ENCODE measurements around the gene CADPS2. TPM values are rescaled to one million over a fixed set of nuclear protein-coding genes. Genes with fewer than 3 reads are reported as not detected.
"Not testable (repeated sequence)": the region's sequence is repeated elsewhere in the genome, so short reads cannot be mapped to it uniquely, and the experiment has no call there.

CADPS2 gene
- total RNA-seq, 2 donors from 2014 or later: 16.4 to 32.5 TPM

- Histone ChIP-seq H3K9me3 (no peaks in the 10 kb centered on the region), H3K27ac (no peak overlapping the region), H3K27me3 (replicated peaks; ENCODE audit: insufficient read depth) (no peaks in the 10 kb centered on the region), H3K4me3 (no peak overlapping the region), H3K4me1 (ENCODE audit: control insufficient read depth in 1 of 2, low read depth in 2 of 2) (no peaks in the 10 kb centered on the region), H3K36me3 (no peaks in the 10 kb centered on the region)
- ATAC-seq (ENCODE audit: insufficient number of reproducible peaks, low FRiP score, low read depth): no peak
- DNase-seq (ENCODE audit: low spot score): no peak
- TF ChIP-seq, protein P1, sequence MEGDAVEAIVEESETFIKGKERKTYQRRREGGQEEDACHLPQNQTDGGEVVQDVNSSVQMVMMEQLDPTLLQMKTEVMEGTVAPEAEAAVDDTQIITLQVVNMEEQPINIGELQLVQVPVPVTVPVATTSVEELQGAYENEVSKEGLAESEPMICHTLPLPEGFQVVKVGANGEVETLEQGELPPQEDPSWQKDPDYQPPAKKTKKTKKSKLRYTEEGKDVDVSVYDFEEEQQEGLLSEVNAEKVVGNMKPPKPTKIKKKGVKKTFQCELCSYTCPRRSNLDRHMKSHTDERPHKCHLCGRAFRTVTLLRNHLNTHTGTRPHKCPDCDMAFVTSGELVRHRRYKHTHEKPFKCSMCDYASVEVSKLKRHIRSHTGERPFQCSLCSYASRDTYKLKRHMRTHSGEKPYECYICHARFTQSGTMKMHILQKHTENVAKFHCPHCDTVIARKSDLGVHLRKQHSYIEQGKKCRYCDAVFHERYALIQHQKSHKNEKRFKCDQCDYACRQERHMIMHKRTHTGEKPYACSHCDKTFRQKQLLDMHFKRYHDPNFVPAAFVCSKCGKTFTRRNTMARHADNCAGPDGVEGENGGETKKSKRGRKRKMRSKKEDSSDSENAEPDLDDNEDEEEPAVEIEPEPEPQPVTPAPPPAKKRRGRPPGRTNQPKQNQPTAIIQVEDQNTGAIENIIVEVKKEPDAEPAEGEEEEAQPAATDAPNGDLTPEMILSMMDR (IDR thresholded peaks at IDR 0.05): no peak
These were observed 196.7 kb downstream of the CADPS2 start for GRCh38 chr7:122689346-122690109.

GRCh38 chr7:122688400-122688998 is 197.8 kb downstream of the CADPS2 start:
- H3K27me3 ChIP-seq (replicated peaks; ENCODE audit: insufficient read depth): no peaks in the 10 kb centered on the region
- no peaks in the 10 kb centered on the region for H3K36me3 ChIP-seq
- DNase-seq (ENCODE audit: low spot score): no peak
- H3K9me3 ChIP-seq: no peaks in the 10 kb centered on the region
- no peak overlapping the region for H3K27ac ChIP-seq
- TF ChIP-seq, protein P1 (IDR thresholded peaks at IDR 0.05): no peak
- no peak for ATAC-seq (ENCODE audit: insufficient number of reproducible peaks, low FRiP score, low read depth)
- no peak overlapping the region for H3K4me3 ChIP-seq
- no peaks in the 10 kb centered on the region for H3K4me1 ChIP-seq (ENCODE audit: control insufficient read depth in 1 of 2, low read depth in 2 of 2)

GRCh38 chr7:122686360-122686878 is 199.8 kb downstream of the CADPS2 start:
- H3K36me3 ChIP-seq: no peaks in the 10 kb centered on the region
- no peaks in the 10 kb centered on the region for H3K9me3 ChIP-seq
- TF ChIP-seq, protein P1 (IDR thresholded peaks at IDR 0.05): no peak
- DNase-seq (ENCODE audit: low spot score) (no peak), ATAC-seq (ENCODE audit: insufficient number of reproducible peaks, low FRiP score, low read depth) (no peak)
- H3K4me1 ChIP-seq (ENCODE audit: control insufficient read depth in 1 of 2, low read depth in 2 of 2): no peaks in the 10 kb centered on the region
- H3K4me3 ChIP-seq: no peak overlapping the region
- no peak overlapping the region for H3K27ac ChIP-seq
- H3K27me3 ChIP-seq (replicated peaks; ENCODE audit: insufficient read depth): no peaks in the 10 kb centered on the region

- Histone ChIP-seq H3K36me3 (no peaks in the 10 kb centered on the region), H3K9me3 (no peaks in the 10 kb centered on the region), H3K4me1 (ENCODE audit: control insufficient read depth in 1 of 2, low read depth in 2 of 2) (no peaks in the 10 kb centered on the region), H3K27me3 (replicated peaks; ENCODE audit: insufficient read depth) (no peaks in the 10 kb centered on the region), H3K27ac (no peak overlapping the region), H3K4me3 (no peak overlapping the region)
- DNase-seq (ENCODE audit: low spot score) (no peak), ATAC-seq (ENCODE audit: insufficient number of reproducible peaks, low FRiP score, low read depth) (no peak)
- TF ChIP-seq, protein P1 (IDR thresholded peaks at IDR 0.05): no peak
These were observed 201.8 kb downstream of the CADPS2 start for GRCh38 chr7:122684504-122684903.

- no peak for DNase-seq (ENCODE audit: low spot score)
- H3K27me3 ChIP-seq (replicated peaks; ENCODE audit: insufficient read depth): no peaks in the 10 kb centered on the region
- TF ChIP-seq, protein P1 (IDR thresholded peaks at IDR 0.05): no peak
- H3K27ac ChIP-seq: no peak overlapping the region
- H3K4me1 ChIP-seq (ENCODE audit: control insufficient read depth in 1 of 2, low read depth in 2 of 2): no peaks in the 10 kb centered on the region
- H3K9me3 ChIP-seq: no peaks in the 10 kb centered on the region
- H3K36me3 ChIP-seq: no peaks in the 10 kb centered on the region
- no peak for ATAC-seq (ENCODE audit: insufficient number of reproducible peaks, low FRiP score, low read depth)
- H3K4me3 ChIP-seq: no peak overlapping the region
These were observed 203.3 kb downstream of the CADPS2 start for GRCh38 chr7:122682815-122683550.

DNA sequence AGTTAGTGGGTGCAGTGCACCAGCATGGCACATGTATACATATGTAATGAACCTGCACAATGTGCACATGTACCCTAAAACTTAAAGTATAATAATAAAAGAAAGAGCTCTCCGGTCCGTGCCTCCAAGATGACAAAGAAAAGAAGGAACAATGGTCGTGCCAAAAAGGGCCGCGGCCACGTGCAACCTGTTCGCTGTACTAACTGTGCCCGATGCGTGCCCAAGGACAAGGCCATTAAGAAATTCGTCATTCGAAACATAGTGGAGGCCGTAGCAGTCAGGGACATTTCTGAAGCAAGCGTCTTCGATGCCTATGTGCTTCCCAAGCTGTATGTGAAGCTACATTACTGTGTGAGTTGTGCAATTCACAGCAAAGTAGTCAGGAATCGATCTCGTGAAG is 205.1 kb downstream of the CADPS2 start:
- H3K9me3 ChIP-seq; ATAC-seq (ENCODE audit: insufficient number of reproducible peaks, low FRiP score, low read depth); H3K4me3 ChIP-seq; H3K4me1 ChIP-seq (ENCODE audit: control insufficient read depth in 1 of 2, low read depth in 2 of 2); H3K27me3 ChIP-seq (replicated peaks; ENCODE audit: insufficient read depth); DNase-seq (ENCODE audit: low spot score); H3K36me3 ChIP-seq; H3K27ac ChIP-seq: not testable (repeated sequence)
